K562 (cell line): ENCODE results near the gene IL1B. TPM values are rescaled to one million over a fixed set of nuclear protein-coding genes. Genes with fewer than 3 reads are reported as not detected.

Experiments
- BDP1 ChIP-seq: IDR thresholded peaks from 3 replicates; pipeline ENCODE4 v1.6.1; 2011; ENCODE audit not compliant: insufficient read length, insufficient read depth
- BRD9 ChIP-seq: fragments of 450-650 bp; IDR thresholded peaks from 2 replicates; pipeline ENCODE4 v1.6.1; 2018; ENCODE audit warnings: low read depth; ENCODE audit not compliant: partially characterized antibody
- FIP1L1 ChIP-seq: fragments of 200-400 bp; formaldehyde crosslinking; IDR thresholded peaks from 2 replicates; pipeline ENCODE4 v1.6.1; 2018; ENCODE audit warnings: mild to moderate bottlenecking, low read depth, low read length; ENCODE audit not compliant: poor library complexity, severe bottlenecking
- MTA3 ChIP-seq: fragments of 450-650 bp; formaldehyde crosslinking; IDR thresholded peaks from 2 replicates; pipeline ENCODE4 v1.6.1; 2017; ENCODE audit warnings: mild to moderate bottlenecking, borderline replicate concordance
- NCOA6 ChIP-seq: fragments of 450-650 bp; IDR thresholded peaks from 2 replicates; pipeline ENCODE4 v1.6.1; 2017; ENCODE audit warnings: mild to moderate bottlenecking
- NFATC3 ChIP-seq: fragments of 450-650 bp; IDR thresholded peaks from 2 replicates; pipeline ENCODE4 v1.6.1; 2017; ENCODE audit warnings: mild to moderate bottlenecking
- NR2C1 ChIP-seq, 2 experiments: fragments of 450-650 bp; IDR thresholded peaks; 2 replicates each; pipeline ENCODE4 v1.6.1; 2017; ENCODE audit warnings: mild to moderate bottlenecking in 2 of 2, antibody characterized with exemption in 1 of 2, inconsistent platforms in 1 of 2, missing compliant biosample characterization in 1 of 2, missing genetic modification characterization in 1 of 2
- SMARCB1 ChIP-seq: IDR thresholded peaks from 2 replicates; pipeline ENCODE4 v1.6.1; 2011; ENCODE audit warnings: improper control_type of control experiment, low read depth; ENCODE audit not compliant: insufficient read length
- polyA plus RNA-seq, 8 experiments: library from polyadenylated mRNA; depleted of rRNA in 4 of 8; stranded (reverse) in 5 of 8; unstranded in 3 of 8; fragments of >200 nt; fragmentation: Nextera tagmentation in 2 of 8; fragmentation: Illumina TruSeq in 1 of 8; extraction: Ambion mirVana in 2 of 8; extraction: Trizol in 1 of 8; gene quantifications; 2 replicates each; pipeline versions ENCODE4 v1.2.1 to v1.2.3, GENCODE V29; 2011 to 2014; ENCODE audit warnings: inconsistent platforms in 1 of 8, missing spikeins in 1 of 8
- total RNA-seq, 7 experiments: library from RNA; depleted of rRNA in 6 of 7; stranded (reverse); fragments of >200 nt in 6 of 7; fragmentation: Illumina TruSeq in 2 of 7; extraction: Trizol in 2 of 7; gene quantifications; 2 replicates each; pipeline versions ENCODE4 v1.2.1 to v1.2.3, GENCODE V29; 2011 to 2021; ENCODE audit warnings: low replicate concordance in 1 of 7
- TF ChIP-seq, protein P1 (sequence below): sonication (generic); formaldehyde crosslinking; IDR thresholded peaks from 2 replicates; pipeline ENCODE4 v1.9.0; 2022; ENCODE audit warnings: mild to moderate bottlenecking, missing genetic modification reagents
- TF ChIP-seq, protein P2 (sequence below): sonication (generic); formaldehyde crosslinking; IDR thresholded peaks from 2 replicates; pipeline ENCODE4 v1.5.0; 2020; ENCODE audit warnings: missing genetic modification reagents
- TF ChIP-seq, protein P3 (sequence below): fragments of 250-450 bp; sonication (Bioruptor Pico); IDR thresholded peaks from 2 replicates; pipeline ENCODE4 v1.5.0; 2020; ENCODE audit warnings: mild to moderate bottlenecking

IL1B gene
- total and polyA plus RNA-seq, 9 of the 15 experiments (the other 6 are each of a cell fraction or from before 2014, with no cell fraction given) = 0.29 TPM; not detected in 8

DNA sequence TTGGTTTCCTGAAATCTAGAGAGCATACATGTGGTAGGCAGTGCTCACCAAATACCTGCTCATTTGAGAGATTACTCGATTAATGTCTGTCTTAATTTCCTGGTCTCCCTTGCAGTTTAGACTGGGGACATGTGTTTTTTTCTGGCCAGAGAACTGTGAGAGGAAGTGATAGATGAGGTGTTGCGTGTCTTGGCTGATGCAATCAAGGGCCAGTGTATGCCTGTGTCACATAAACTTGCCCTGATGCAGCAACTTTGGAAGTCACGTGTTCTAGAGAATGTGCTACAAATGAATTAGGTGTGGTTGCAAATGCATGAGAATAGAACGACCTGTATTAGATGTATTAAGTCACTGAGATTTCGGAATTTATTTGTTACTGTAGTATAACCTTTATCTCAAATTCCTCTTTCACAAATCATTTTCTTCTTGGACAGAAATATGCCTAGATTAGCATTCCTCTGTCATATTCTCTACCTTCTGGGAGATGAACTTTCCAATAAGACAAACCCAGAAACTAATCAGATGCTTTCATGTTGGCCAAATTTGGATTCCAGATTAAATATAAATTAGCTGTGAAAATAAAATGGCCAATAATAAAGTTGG lies 42.3 kb downstream of the IL1B start (continued):
- TF ChIP-seq, protein P1, sequence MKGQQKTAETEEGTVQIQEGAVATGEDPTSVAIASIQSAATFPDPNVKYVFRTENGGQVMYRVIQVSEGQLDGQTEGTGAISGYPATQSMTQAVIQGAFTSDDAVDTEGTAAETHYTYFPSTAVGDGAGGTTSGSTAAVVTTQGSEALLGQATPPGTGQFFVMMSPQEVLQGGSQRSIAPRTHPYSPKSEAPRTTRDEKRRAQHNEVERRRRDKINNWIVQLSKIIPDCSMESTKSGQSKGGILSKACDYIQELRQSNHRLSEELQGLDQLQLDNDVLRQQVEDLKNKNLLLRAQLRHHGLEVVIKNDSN = peak; percentile 91
- peak; percentile 85 for TF ChIP-seq MTA3
- TF ChIP-seq SMARCB1 = no peak
- TF ChIP-seq FIP1L1 = no peak
- no peak for TF ChIP-seq BDP1
- TF ChIP-seq, protein P2, sequence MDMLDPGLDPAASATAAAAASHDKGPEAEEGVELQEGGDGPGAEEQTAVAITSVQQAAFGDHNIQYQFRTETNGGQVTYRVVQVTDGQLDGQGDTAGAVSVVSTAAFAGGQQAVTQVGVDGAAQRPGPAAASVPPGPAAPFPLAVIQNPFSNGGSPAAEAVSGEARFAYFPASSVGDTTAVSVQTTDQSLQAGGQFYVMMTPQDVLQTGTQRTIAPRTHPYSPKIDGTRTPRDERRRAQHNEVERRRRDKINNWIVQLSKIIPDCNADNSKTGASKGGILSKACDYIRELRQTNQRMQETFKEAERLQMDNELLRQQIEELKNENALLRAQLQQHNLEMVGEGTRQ (CRISPR knock-in tag) = peak; percentile 88
- TF ChIP-seq, protein P3, sequence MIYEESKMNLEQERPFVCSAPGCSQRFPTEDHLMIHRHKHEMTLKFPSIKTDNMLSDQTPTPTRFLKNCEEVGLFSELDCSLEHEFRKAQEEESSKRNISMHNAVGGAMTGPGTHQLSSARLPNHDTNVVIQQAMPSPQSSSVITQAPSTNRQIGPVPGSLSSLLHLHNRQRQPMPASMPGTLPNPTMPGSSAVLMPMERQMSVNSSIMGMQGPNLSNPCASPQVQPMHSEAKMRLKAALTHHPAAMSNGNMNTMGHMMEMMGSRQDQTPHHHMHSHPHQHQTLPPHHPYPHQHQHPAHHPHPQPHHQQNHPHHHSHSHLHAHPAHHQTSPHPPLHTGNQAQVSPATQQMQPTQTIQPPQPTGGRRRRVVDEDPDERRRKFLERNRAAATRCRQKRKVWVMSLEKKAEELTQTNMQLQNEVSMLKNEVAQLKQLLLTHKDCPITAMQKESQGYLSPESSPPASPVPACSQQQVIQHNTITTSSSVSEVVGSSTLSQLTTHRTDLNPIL = peak; percentile 76; the same call in 1 of the 2 replicates
- TF ChIP-seq BRD9 = peak; percentile 90
- TF ChIP-seq NFATC3 = peak; percentile 45; the same call in 1 of the 2 replicates
- TF ChIP-seq NCOA6 = no peak
- peak; percentile 58 for TF ChIP-seq NR2C1 (IDR thresholded peaks at IDR 0.05)
- peak; percentile 72 for TF ChIP-seq NR2C1 (tag; IDR thresholded peaks at IDR 0.05)
